PFSK-1 (cell line): ENCODE measurements around the gene HIGD2A.

Source experiments
- FOXP2 ChIP-seq: optimal IDR thresholded peaks from 2 replicates; pipeline ENCODE3; 2011; ENCODE audit warnings: borderline replicate concordance, control low read depth, inconsistent platforms; ENCODE audit not compliant: insufficient read depth; ENCODE audit errors: extremely low read length, extremely low read depth
- POLR2AphosphoS5 ChIP-seq: IDR thresholded peaks from 2 replicates; pipeline ENCODE4 v1.6.1; 2012; ENCODE audit warnings: low read depth, mild to moderate bottlenecking, control low read depth, low read length, moderate library complexity
- REST ChIP-seq, 2 experiments: IDR thresholded peaks; 2 replicates each; pipeline versions ENCODE4 v1.6.1 to v1.8.0; 2011 to 2012; ENCODE audit warnings: low read depth in 2 of 2, low read length in 2 of 2, control low read depth in 1 of 2, inconsistent platforms in 1 of 2, mild to moderate bottlenecking in 1 of 2, moderate library complexity in 1 of 2; ENCODE audit not compliant: insufficient read depth in 1 of 2
- SIN3A ChIP-seq: IDR thresholded peaks from 2 replicates; pipeline ENCODE4 v1.6.1; 2012; ENCODE audit warnings: mild to moderate bottlenecking, low read length, moderate library complexity, borderline replicate concordance; ENCODE audit not compliant: insufficient read depth
- TAF1 ChIP-seq: IDR thresholded peaks from 2 replicates; pipeline ENCODE4 v1.6.1; 2012; ENCODE audit warnings: low read length, control low read depth, borderline replicate concordance; ENCODE audit not compliant: insufficient read depth

Gene HIGD2A

GRCh38 chr5:176401281-176402205 lies 13.0 kb downstream of the HIGD2A start:
- TF ChIP-seq TAF1 (no peak), SIN3A (no peak), FOXP2 (no peak), POLR2AphosphoS5 (no peak), REST (IDR thresholded peaks at IDR 0.05; ENCODE audit: insufficient read depth in 1 of 2, low read depth in 2 of 2, low read length in 2 of 2) (no peak)

GRCh38 chr5:176405656-176406435 lies 17.3 kb downstream of the HIGD2A start:
- TF ChIP-seq REST (IDR thresholded peaks at IDR 0.05; ENCODE audit: insufficient read depth in 1 of 2, low read depth in 2 of 2, low read length in 2 of 2), result no peak
- no peak for TF ChIP-seq POLR2AphosphoS5
- no peak for TF ChIP-seq SIN3A
- no peak for TF ChIP-seq TAF1
- no peak for TF ChIP-seq FOXP2

- TF ChIP-seq TAF1 (no peak), REST (IDR thresholded peaks at IDR 0.05; ENCODE audit: insufficient read depth in 1 of 2, low read depth in 2 of 2, low read length in 2 of 2) (no peak), POLR2AphosphoS5 (no peak), FOXP2 (no peak), SIN3A (no peak)
Measured at GRCh38 chr5:176406436-176407052, 18.0 kb downstream of the HIGD2A start.

- TF ChIP-seq FOXP2 (no peak), REST (IDR thresholded peaks at IDR 0.05; ENCODE audit: insufficient read depth in 1 of 2, low read depth in 2 of 2, low read length in 2 of 2) (no peak), POLR2AphosphoS5 (no peak), SIN3A (no peak), TAF1 (no peak)
Measured at GRCh38 chr5:176407456-176408251, 19.1 kb downstream of the HIGD2A start.
